GM18520 (cell line): Measurements from ENCODE around the gene NLRC5.
"Not testable (repeated sequence)": the region's sequence is repeated elsewhere in the genome, so short reads cannot be mapped to it uniquely, and the experiment has no call there.

Experiments
- ATAC-seq: cut with Tn5 transposase; IDR thresholded peaks from one replicate; pipeline ENCODE4 v1.9.1; 2021; ENCODE audit not compliant: unreplicated experiment

The NLRC5 gene

GRCh38 chr16:57094911-57095310 lies 105.6 kb downstream of the NLRC5 start:
- ATAC-seq, result no peak

GRCh38 chr16:57096192-57096591 lies 106.8 kb downstream of the NLRC5 start:
- ATAC-seq, result no peak

- no peak for ATAC-seq
These were observed 107.4 kb downstream of the NLRC5 start for GRCh38 chr16:57096793-57097192.

- no peak for ATAC-seq
These were observed 109.0 kb downstream of the NLRC5 start for GRCh38 chr16:57098188-57098841.

- ATAC-seq, result not testable (repeated sequence)
These were observed 110.6 kb downstream of the NLRC5 start for GRCh38 chr16:57099965-57100364.

GRCh38 chr16:57100445-57100844 lies 111.1 kb downstream of the NLRC5 start:
- ATAC-seq, result no peak

GRCh38 chr16:57102888-57103851 lies 113.8 kb downstream of the NLRC5 start:
- ATAC-seq, result no peak

GRCh38 chr16:57104706-57105105 lies 115.3 kb downstream of the NLRC5 start:
- no peak for ATAC-seq

- ATAC-seq, result no peak
These were observed 115.8 kb downstream of the NLRC5 start for GRCh38 chr16:57105184-57105583.

GRCh38 chr16:57106767-57107166 lies 117.4 kb downstream of the NLRC5 start:
- ATAC-seq, result no peak

- ATAC-seq, result no peak
These were observed 118.1 kb downstream of the NLRC5 start for GRCh38 chr16:57107321-57107922.

- no peak for ATAC-seq
These were observed 119.1 kb downstream of the NLRC5 start for GRCh38 chr16:57108432-57108831.

- not testable (repeated sequence) for ATAC-seq
These were observed 120.1 kb downstream of the NLRC5 start for GRCh38 chr16:57109259-57110105.

GRCh38 chr16:57110937-57111336 lies 121.6 kb downstream of the NLRC5 start:
- no peak for ATAC-seq

- no peak for ATAC-seq
These were observed 122.1 kb downstream of the NLRC5 start for GRCh38 chr16:57111420-57111819.

- ATAC-seq, result no peak
These were observed 123.2 kb downstream of the NLRC5 start for GRCh38 chr16:57112403-57113041.

GRCh38 chr16:57113042-57113453 lies 123.7 kb downstream of the NLRC5 start:
- ATAC-seq, result no peak

GRCh38 chr16:57113664-57114063 lies 124.3 kb downstream of the NLRC5 start:
- ATAC-seq, result no peak

- no peak for ATAC-seq
These were observed 125.8 kb downstream of the NLRC5 start for GRCh38 chr16:57115168-57115513.

GRCh38 chr16:57115514-57116182 lies 126.3 kb downstream of the NLRC5 start:
- ATAC-seq, result no peak
